H1 (cell line): ENCODE results near the gene ARHGEF6.

Experiments
- MAFK ChIP-seq: IDR thresholded peaks from 2 replicates; pipeline ENCODE4 v1.6.1; 2012; ENCODE audit warnings: low read depth, mild to moderate bottlenecking, improper control_type of control experiment, low read length
- POLR2AphosphoS5 ChIP-seq: IDR thresholded peaks from 2 replicates; pipeline ENCODE4 v1.6.1; 2011; ENCODE audit warnings: low read depth, low read length
- RAD21 ChIP-seq, 2 experiments: IDR thresholded peaks in 1 of 2; conservative IDR thresholded peaks in 1 of 2; 2 replicates each; pipeline ENCODE4 v1.6.1; 2011; ENCODE audit warnings: low read depth in 2 of 2, low read length in 2 of 2, improper control_type of control experiment in 1 of 2, inconsistent platforms in 1 of 2, mild to moderate bottlenecking in 1 of 2, moderate library complexity in 1 of 2
- TF ChIP-seq, protein P1 (sequence below): IDR thresholded peaks from 2 replicates; pipeline ENCODE4 v1.6.1; 2012; ENCODE audit warnings: inconsistent platforms
- TF ChIP-seq, protein P2 (sequence below), 3 experiments: IDR thresholded peaks; 1 replicate in 2 of 3; 2 replicates in 1 of 3; pipeline versions ENCODE4 v1.5.1 to v1.6.1; 2011; ENCODE audit warnings: low read length in 3 of 3, mild to moderate bottlenecking in 3 of 3, inconsistent platforms in 2 of 3, low read depth in 1 of 3, moderate library complexity in 1 of 3; ENCODE audit not compliant: insufficient read depth in 1 of 3; ENCODE audit errors: control extremely low read depth in 1 of 3

DNA sequence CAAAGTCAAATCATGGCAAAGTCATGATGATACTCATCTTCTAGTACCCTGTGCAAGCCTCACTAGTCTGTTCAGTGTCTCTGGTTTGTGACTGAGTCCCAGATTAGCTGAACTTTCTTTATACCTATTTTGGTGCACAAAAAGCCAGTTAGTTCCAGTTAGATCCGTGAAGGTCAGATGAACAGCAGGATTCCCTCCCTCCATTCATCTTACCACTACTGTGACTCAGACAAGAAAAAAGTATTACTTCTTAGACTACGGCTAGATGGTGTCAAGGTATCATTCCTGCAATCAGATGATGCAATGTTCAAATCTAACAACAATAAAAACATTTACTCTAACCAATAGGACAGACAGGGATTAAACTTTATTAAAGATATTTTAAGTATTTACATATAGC is 30.4 kb downstream of the ARHGEF6 start:
- TF ChIP-seq, protein P1, sequence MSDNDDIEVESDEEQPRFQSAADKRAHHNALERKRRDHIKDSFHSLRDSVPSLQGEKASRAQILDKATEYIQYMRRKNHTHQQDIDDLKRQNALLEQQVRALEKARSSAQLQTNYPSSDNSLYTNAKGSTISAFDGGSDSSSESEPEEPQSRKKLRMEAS = no peak
- TF ChIP-seq, protein P2, sequence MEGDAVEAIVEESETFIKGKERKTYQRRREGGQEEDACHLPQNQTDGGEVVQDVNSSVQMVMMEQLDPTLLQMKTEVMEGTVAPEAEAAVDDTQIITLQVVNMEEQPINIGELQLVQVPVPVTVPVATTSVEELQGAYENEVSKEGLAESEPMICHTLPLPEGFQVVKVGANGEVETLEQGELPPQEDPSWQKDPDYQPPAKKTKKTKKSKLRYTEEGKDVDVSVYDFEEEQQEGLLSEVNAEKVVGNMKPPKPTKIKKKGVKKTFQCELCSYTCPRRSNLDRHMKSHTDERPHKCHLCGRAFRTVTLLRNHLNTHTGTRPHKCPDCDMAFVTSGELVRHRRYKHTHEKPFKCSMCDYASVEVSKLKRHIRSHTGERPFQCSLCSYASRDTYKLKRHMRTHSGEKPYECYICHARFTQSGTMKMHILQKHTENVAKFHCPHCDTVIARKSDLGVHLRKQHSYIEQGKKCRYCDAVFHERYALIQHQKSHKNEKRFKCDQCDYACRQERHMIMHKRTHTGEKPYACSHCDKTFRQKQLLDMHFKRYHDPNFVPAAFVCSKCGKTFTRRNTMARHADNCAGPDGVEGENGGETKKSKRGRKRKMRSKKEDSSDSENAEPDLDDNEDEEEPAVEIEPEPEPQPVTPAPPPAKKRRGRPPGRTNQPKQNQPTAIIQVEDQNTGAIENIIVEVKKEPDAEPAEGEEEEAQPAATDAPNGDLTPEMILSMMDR (IDR thresholded peaks at IDR 0.05; ENCODE audit: control extremely low read depth in 1 of 3, insufficient read depth in 1 of 3, low read depth in 1 of 3, low read length in 3 of 3) = no peak
- TF ChIP-seq MAFK (no peak), POLR2AphosphoS5 (no peak), RAD21 (IDR thresholded peaks at IDR 0.05 in 1 of 2, conservative IDR thresholded peaks at IDR 0.05 in 1 of 2; ENCODE audit: low read depth in 2 of 2, low read length in 2 of 2) (no peak)
